Endothelial cell of umbilical vein (primary cell): ENCODE results near the gene NFATC4. TPM values are rescaled to one million over a fixed set of nuclear protein-coding genes. Genes with fewer than 3 reads are reported as not detected.
A peak's percentile ranks its signal among the peaks of the same experiment; 100 is the strongest.

ENCODE experiments used
- BruUV-seq: library from RNA; stranded (reverse); fragments of 400-500 nt; replicated peaks from 2 replicates; lab custom pipeline; 2021; lab: Mats Ljungman, UMichigan
- CTCF ChIA-PET: fragments of 300-600, 350-600 bp; sonication (Branson Sonifier 250); formaldehyde crosslinking; loops from one replicate; lab custom pipeline; 2021; ENCODE audit warnings: antibody characterized with exemption, inconsistent platforms; lab: Charles Lee
- POLR2A ChIA-PET: fragments of 300-600, 350-600 bp; sonication (Branson Sonifier 250); formaldehyde crosslinking; loops from one replicate; lab custom pipeline; 2021; ENCODE audit warnings: antibody characterized with exemption, inconsistent platforms; lab: Charles Lee
- DNase-seq: peaks from one replicate; pipeline ENCODE4 v3.0.0-alpha.2; 2011; ENCODE audit warnings: low read depth, low spot score
- FAIRE-seq: peaks from 2 replicates; lab custom pipeline; 2011; peaks lifted over from hg19 to GRCh38; lab: Jason Lieb, UNC
- H2AFZ ChIP-seq: 2 replicates; pipeline ENCODE4 v1.6.0; 2012; ENCODE audit warnings: low read depth, low read length, control low read depth, inconsistent platforms
- H3K27ac ChIP-seq: 2 replicates; pipeline ENCODE4 v1.5.1; 2011; ENCODE audit warnings: low read depth, mild to moderate bottlenecking, control low read depth, low read length, moderate library complexity; ENCODE audit not compliant: insufficient read depth
- H3K27me3 ChIP-seq, 2 experiments: 2 replicates each; pipeline versions ENCODE4 v1.6.0 to v1.6.1; 2011; ENCODE audit warnings: low read length in 2 of 2, mixed read lengths in 1 of 2; ENCODE audit not compliant: control insufficient read depth in 2 of 2, insufficient read depth in 2 of 2
- H3K36me3 ChIP-seq, 2 experiments: 2 replicates in 1 of 2; 3 replicates in 1 of 2; pipeline ENCODE4 v1.5.1; 2011; ENCODE audit warnings: low read length in 2 of 2, mild to moderate bottlenecking in 1 of 2, moderate library complexity in 1 of 2; ENCODE audit not compliant: control insufficient read depth in 2 of 2, insufficient read depth in 2 of 2; ENCODE audit errors: extremely low read depth in 1 of 2
- H3K4me1 ChIP-seq: 3 replicates; pipeline ENCODE4 v1.5.1; 2011; ENCODE audit warnings: mild to moderate bottlenecking, low read length; ENCODE audit not compliant: control insufficient read depth, insufficient read depth; ENCODE audit errors: extremely low read depth
- H3K4me2 ChIP-seq: 2 replicates; pipeline ENCODE4 v1.6.1; 2011; ENCODE audit warnings: low read length, control low read depth, mixed read lengths; ENCODE audit not compliant: insufficient read depth
- H3K4me3 ChIP-seq, 3 experiments: fragments of 200-600 bp in 1 of 3; sonication (generic), shearing (Covaris generic) in 1 of 3; replicated peaks in 1 of 3; 2 replicates each; pipeline ENCODE4 v1.5.1; 2011 to 2016; ENCODE audit warnings: control low read depth in 3 of 3, low read length in 3 of 3, mild to moderate bottlenecking in 2 of 3, inconsistent platforms in 1 of 3, low read depth in 1 of 3, moderate library complexity in 1 of 3; ENCODE audit not compliant: insufficient read depth in 1 of 3
- H3K79me2 ChIP-seq: 2 replicates; pipeline ENCODE4 v1.6.0; 2012; ENCODE audit warnings: low read length, inconsistent platforms; ENCODE audit not compliant: control insufficient read depth, insufficient read depth
- H3K9ac ChIP-seq: replicated peaks from 2 replicates; pipeline ENCODE3; 2011; ENCODE audit warnings: low read length, control low read depth; ENCODE audit not compliant: insufficient read depth; ENCODE audit errors: extremely low read depth
- H3K9me1 ChIP-seq: replicated peaks from 3 replicates; pipeline ENCODE4 v1.6.0; 2011; ENCODE audit warnings: mild to moderate bottlenecking, low read length; ENCODE audit not compliant: control insufficient read depth, insufficient read depth; ENCODE audit errors: extremely low read depth
- H3K9me3 ChIP-seq: replicated peaks from 2 replicates; pipeline ENCODE4 v1.5.1; 2012; ENCODE audit warnings: low read length, inconsistent platforms; ENCODE audit not compliant: control insufficient read depth, insufficient read depth
- H4K20me1 ChIP-seq: replicated peaks from 2 replicates; pipeline ENCODE3; 2011; ENCODE audit warnings: mild to moderate bottlenecking, low read length; ENCODE audit not compliant: control insufficient read depth, insufficient read depth; ENCODE audit errors: extremely low read depth
- EZH2 ChIP-seq: IDR thresholded peaks from 2 replicates; pipeline ENCODE4 v1.6.1; 2012; ENCODE audit warnings: borderline replicate concordance, low read depth, mild to moderate bottlenecking, moderate library complexity, low read length, inconsistent platforms; ENCODE audit not compliant: severe bottlenecking
- FOS ChIP-seq: IDR thresholded peaks from 2 replicates; pipeline ENCODE4 v1.6.1; 2011; ENCODE audit warnings: mild to moderate bottlenecking, low read length, moderate library complexity, borderline replicate concordance; ENCODE audit not compliant: insufficient read depth
- GATA2 ChIP-seq: IDR thresholded peaks from 2 replicates; pipeline ENCODE4 v1.7.0; 2011; ENCODE audit warnings: low read depth, mild to moderate bottlenecking, moderate library complexity, mixed read lengths, low read length; ENCODE audit not compliant: insufficient read length, insufficient read depth
- JUN ChIP-seq: IDR thresholded peaks from 2 replicates; pipeline ENCODE4 v1.6.1; 2011; ENCODE audit warnings: borderline replicate concordance, low read depth; ENCODE audit not compliant: insufficient read length, insufficient read depth
- MYC ChIP-seq: IDR thresholded peaks from one replicate; pipeline ENCODE4 v1.6.1; 2011; ENCODE audit warnings: mild to moderate bottlenecking, low read depth, low read length
- POLR2A ChIP-seq: IDR thresholded peaks from 2 replicates; pipeline ENCODE4 v1.6.1; 2012; ENCODE audit warnings: low read depth, mild to moderate bottlenecking, control low read depth, low read length
- POLR2AphosphoS5 ChIP-seq: IDR thresholded peaks from 2 replicates; pipeline ENCODE4 v1.6.1; 2012; ENCODE audit warnings: low read depth, mild to moderate bottlenecking, control low read depth, low read length, moderate library complexity; ENCODE audit not compliant: insufficient read depth
- dilution Hi-C: fragments of 300-500 bp; cut with MboI; formaldehyde crosslinking; loops from one replicate; pipeline ENCODE4 v1.15.0; 2019; ENCODE audit warnings: low sequenced_read_pairs; ENCODE audit not compliant: extremely low pct_ligation_motif_present
- intact Hi-C: fragments of 100-400 bp; cut with micrococcal nuclease; formaldehyde crosslinking; loops from one replicate; pipeline ENCODE4 v1.10.0; 2022
- polyA plus RNA-seq, 4 experiments: library from polyadenylated mRNA; depleted of rRNA in 3 of 4; stranded (reverse) in 3 of 4; unstranded in 1 of 4; fragments of >200 nt; gene quantifications; 2 replicates each; pipeline versions ENCODE4 v1.2.1 to v1.2.3, GENCODE V29; 2011 to 2012; ENCODE audit warnings: missing spikeins in 1 of 4
- total RNA-seq: library from RNA; stranded (reverse); gene quantifications from 2 replicates; pipeline ENCODE4 v1.2.3, GENCODE V29; 2021
- TF ChIP-seq, protein P1 (sequence below): IDR thresholded peaks from 2 replicates; pipeline ENCODE4 v1.6.1; 2011; ENCODE audit not compliant: insufficient read depth, insufficient read length
- TF ChIP-seq, protein P2 (sequence below), 2 donors: IDR thresholded peaks; 1 replicate in 1 of 2; 2 replicates in 1 of 2; pipeline ENCODE4 v1.5.1; 2011; ENCODE audit warnings: low read length in 2 of 2, mild to moderate bottlenecking in 2 of 2, moderate library complexity in 2 of 2, control low read depth in 1 of 2, inconsistent platforms in 1 of 2, low read depth in 1 of 2; ENCODE audit not compliant: insufficient read depth in 1 of 2; ENCODE audit errors: extremely low read depth in 1 of 2

NFATC4 gene
- total and polyA plus RNA-seq, 2 donors (not counting 3 experiments of a cell fraction or from before 2014, with no cell fraction given): 79.5 to 88.1 TPM

DNA sequence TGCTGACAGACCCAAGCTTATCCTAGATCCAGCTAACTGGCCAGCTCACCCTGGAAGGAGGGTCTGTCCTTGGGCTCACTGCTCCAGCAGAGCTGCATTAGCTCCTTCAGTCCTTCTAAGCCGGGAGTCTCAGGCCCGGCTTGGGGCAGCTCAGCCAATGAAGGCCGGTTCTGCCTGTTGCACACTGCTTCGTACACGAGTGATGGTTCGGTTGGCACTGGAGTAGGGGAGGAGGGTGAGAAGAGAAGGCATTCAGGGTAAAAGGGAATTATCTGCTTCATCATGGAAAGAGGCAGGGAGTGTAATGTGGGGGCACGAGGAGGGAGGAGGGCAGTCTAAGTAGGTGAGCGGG lies 30.2 kb upstream of the NFATC4 start:
- H3K79me2 ChIP-seq: no peaks in the 10 kb centered on the region
- no peaks in the 10 kb centered on the region for H3K36me3 ChIP-seq
- CTCF ChIA-PET: interaction anchor here (1.5 to 20.1 kb wide), 3 partner anchors 24 to 96 kb away, joined by 4 to 811 read pairs (median 20); partner anchors contain the start of genes CBLN3 and KHNYN
- no TSS peak for BruUV-seq
- no peak overlapping the region for H3K4me2 ChIP-seq
- H3K4me1 ChIP-seq: peaks cover 31% of the 10 kb centered on the region
- TF ChIP-seq EZH2 (no peak), GATA2 (no peak), POLR2AphosphoS5 (no peak), JUN (no peak)
- TF ChIP-seq, protein P1, sequence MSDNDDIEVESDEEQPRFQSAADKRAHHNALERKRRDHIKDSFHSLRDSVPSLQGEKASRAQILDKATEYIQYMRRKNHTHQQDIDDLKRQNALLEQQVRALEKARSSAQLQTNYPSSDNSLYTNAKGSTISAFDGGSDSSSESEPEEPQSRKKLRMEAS: no peak
- no peaks in the 10 kb centered on the region for H3K9me1 ChIP-seq
- dilution Hi-C loops (no loop called here), intact Hi-C loops (no loop called here)
- no peak overlapping the region for H3K9ac ChIP-seq
- no peak overlapping the region for H2AFZ ChIP-seq
- H3K27ac ChIP-seq: no peak overlapping the region
- DNase-seq (no peak), FAIRE-seq (no peak)
- no peak overlapping the region for H3K4me3 ChIP-seq
- no peaks in the 10 kb centered on the region for H4K20me1 ChIP-seq
- H3K9me3 ChIP-seq: no peaks in the 10 kb centered on the region
- peaks cover 5 to 9% of the 10 kb centered on the region in 2 experiments for H3K27me3 ChIP-seq
- POLR2A ChIA-PET: no interaction called here

DNA sequence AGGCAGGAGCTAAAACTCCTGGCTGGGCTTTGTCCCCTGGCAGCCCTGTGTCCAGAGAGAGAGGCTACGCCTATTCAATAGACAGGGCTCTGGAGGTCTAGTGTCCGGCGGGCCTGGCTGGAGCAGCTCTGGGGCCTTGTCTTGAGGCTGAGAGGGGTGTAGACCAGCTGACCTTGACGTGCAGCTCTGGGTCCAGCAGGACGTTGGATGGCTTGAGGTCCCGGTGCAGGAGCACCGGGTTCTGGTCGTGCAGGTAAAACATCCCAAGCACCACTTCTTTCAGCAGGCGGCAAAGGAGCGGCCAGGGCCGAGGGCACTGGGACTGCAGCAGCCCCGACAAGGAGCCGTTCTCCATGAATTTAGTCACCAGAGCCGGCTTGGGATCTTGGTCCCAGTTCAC lies 29.1 kb upstream of the NFATC4 start:
- dilution Hi-C loops: no loop called here
- intact Hi-C loops: loop anchor here (1.0 kb wide), 1 partner anchor 73 kb away; no protein-coding TSS in a partner anchor
- H3K36me3 ChIP-seq: no peaks in the 10 kb centered on the region
- CTCF ChIA-PET: interaction anchor here (0.8 to 20.1 kb wide), 4 partner anchors 17 to 95 kb away, joined by 4 to 811 read pairs (median 9); partner anchors contain the start of genes CBLN3 and KHNYN
- H3K27me3 ChIP-seq: peaks cover 5 to 9% of the 10 kb centered on the region in 2 experiments
- no TSS peak for BruUV-seq
- peak overlapping the region; percentile 40 for H3K4me2 ChIP-seq
- no peaks in the 10 kb centered on the region for H3K9me1 ChIP-seq
- TF ChIP-seq, protein P1: no peak
- TF ChIP-seq GATA2 (no peak), POLR2AphosphoS5 (no peak), MYC (no peak), FOS (no peak), JUN (no peak), EZH2 (no peak), POLR2A (no peak)
- TF ChIP-seq, protein P2, sequence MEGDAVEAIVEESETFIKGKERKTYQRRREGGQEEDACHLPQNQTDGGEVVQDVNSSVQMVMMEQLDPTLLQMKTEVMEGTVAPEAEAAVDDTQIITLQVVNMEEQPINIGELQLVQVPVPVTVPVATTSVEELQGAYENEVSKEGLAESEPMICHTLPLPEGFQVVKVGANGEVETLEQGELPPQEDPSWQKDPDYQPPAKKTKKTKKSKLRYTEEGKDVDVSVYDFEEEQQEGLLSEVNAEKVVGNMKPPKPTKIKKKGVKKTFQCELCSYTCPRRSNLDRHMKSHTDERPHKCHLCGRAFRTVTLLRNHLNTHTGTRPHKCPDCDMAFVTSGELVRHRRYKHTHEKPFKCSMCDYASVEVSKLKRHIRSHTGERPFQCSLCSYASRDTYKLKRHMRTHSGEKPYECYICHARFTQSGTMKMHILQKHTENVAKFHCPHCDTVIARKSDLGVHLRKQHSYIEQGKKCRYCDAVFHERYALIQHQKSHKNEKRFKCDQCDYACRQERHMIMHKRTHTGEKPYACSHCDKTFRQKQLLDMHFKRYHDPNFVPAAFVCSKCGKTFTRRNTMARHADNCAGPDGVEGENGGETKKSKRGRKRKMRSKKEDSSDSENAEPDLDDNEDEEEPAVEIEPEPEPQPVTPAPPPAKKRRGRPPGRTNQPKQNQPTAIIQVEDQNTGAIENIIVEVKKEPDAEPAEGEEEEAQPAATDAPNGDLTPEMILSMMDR (IDR thresholded peaks at IDR 0.05; ENCODE audit: extremely low read depth in 1 of 2, insufficient read depth in 1 of 2, low read depth in 1 of 2, low read length in 2 of 2): no peak
- POLR2A ChIA-PET: no interaction called here
- H3K79me2 ChIP-seq: no peaks in the 10 kb centered on the region
- no peaks in the 10 kb centered on the region for H3K9me3 ChIP-seq
- no peak for FAIRE-seq
- H3K4me3 ChIP-seq: no peak overlapping the region
- H3K4me1 ChIP-seq: peaks cover 24% of the 10 kb centered on the region
- no peaks in the 10 kb centered on the region for H4K20me1 ChIP-seq
- no peak overlapping the region for H3K27ac ChIP-seq
- H3K9ac ChIP-seq: no peak overlapping the region
- H2AFZ ChIP-seq: no peak overlapping the region
- no peak for DNase-seq
